Stimulated activated CD4-positive, alpha-beta T cell treated with anti-CD3 and anti-CD28 coated beads, Interleukin-1b, Interleukin-23, amount 100 ng/mL, for 4 hours (primary cell): ENCODE measurements around the gene PDGFRA.

Experiments used
- DNase-seq, 2 donors: peaks; one replicate each; pipeline ENCODE4 v3.0.0-alpha.2; 2020; ENCODE audit warnings: low read depth in 2 of 2

The PDGFRA gene

DNA sequence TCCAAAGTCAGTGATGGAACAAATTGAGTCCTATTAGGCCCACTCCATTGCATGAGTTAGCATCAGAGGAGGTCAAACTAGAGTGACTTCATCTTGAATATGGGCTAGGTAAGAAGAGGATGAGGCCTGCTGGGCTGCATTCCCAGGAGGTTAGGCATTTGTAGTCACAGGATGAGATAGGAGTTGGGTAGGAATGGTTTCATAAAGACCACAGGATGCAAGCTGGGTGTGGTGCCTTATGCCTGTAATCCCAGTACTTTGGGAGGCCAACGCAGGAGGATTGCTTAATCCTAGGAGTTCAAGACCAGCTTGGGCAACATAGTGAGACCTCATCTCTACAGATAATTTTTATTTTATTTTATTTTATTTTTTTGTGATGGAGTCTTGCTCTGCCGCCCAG is 26.8 kb downstream of the PDGFRA start:
- DNase-seq, result no peak

DNA sequence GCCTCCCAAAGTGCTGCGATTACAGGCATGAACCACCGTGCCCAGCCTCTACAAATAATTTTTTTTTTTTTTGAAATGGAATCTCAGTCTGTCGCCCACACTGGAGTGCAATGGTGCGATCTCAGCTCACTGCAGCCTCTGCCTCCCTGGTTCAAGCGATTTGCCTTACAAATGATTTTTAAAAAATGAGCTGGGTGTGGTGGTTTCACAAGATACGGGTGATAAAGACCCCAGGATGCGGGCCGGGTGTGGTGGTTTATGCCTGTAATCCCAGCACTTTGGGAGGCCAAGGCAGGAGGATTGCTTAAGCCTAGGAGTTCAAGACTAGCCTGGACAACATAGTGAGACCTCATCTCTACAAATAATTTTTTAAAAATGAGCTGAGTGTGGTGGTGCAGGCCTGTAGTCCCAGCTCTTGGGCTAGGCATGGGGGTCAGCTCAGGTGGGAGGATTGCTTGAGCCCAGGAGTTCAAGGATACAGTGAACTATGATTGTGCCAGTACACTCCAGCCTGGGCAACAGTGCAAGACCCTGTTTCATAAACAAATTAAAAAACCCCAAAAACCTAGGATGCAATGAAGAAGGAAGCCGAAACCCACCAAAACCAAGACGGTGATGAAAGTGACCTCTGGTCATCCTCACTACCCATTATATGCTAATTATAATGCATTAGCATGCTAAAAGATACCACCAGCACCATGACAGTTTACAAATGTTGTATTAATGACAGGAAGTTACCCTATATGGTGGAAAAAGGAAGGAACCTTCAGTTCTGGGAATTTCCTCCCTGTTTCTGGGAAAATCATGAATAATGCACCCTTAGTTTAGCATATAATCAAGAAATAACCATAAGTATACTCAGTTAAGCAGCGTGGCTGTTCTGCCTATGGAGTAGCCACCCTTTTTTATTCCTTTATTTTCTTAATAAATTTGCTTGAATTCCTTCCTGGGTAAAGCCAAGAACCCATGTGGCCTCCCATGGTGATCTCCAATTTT is 27.7 kb downstream of the PDGFRA start:
- no peak for DNase-seq

DNA sequence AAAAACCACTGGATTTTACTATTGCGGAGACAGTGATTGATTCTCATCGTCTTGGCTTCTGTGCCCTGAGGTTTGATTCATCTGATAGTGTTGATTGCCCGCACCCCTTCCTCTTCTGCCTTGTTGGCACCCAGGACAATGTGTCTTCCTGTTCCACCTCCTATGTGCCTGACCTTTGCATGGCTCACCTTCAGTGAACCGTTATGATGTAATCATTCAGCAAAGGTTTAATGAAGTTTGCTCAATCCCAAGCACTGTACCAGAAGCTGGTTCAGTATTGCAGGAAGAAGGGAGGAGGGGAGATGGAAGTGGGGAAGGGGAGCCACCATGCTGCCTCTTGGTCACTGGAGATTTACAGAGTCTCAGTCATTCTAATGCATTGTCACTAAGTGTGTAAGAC is 36.3 kb downstream of the PDGFRA start:
- no peak for DNase-seq

DNA sequence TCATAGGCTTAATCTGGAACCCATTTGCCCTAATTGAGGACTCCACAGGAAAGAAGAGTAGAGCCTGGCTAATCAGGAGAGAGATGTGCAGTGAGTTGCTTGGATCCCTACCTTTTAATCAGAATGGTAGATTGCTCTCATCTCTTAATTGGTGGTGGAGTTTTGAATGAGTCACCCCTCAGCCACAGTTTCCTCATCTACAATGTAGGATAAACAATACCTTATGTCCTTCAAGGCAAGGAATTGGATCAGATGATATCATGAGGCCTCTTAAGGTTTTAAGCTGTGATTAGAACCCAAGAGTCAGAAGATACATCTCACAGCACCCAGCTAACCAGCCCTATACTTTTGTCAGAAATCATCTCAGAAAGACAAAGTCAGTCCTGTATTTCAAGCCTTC is 39.1 kb downstream of the PDGFRA start:
- no peak for DNase-seq

DNA sequence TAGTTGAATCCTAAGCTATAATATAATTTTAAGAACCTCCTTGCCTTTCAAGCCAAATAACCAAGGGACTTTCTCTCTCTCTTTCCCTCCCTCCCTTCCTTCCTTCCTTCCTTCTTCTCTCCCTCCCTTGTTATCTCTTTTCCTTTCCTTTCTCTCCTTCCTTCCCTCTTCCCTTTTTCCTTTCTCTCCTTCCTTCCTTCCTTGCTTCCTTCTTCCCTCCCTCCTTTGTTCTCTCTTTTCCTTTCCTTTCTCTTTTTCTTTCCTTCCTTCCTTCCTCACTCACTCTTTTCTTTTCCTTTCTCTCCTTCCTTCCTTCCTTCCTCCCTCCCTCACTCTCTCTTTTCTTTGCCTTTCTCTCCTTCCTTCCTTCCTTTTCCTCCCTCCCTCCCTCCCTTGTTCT is 42.4 kb downstream of the PDGFRA start:
- DNase-seq, result no peak

DNA sequence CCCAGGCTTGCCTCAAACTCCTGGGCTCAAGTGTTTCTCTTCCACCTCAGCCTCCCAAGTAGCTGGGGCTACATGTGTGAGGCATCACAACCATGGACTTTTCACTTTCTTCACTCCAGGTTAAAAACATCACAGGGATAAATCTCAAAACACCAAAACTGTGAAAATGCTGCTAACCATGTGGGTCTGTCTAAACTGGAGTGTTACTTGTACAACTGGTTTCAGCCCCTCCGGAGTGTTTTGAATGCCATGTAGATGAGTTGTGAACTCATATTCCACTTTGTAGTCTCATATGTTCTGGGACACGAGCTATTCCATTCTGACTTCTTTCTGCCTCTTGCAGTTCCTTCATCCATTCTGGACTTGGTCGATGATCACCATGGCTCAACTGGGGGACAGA is 43.0 kb downstream of the PDGFRA start:
- no peak for DNase-seq

DNA sequence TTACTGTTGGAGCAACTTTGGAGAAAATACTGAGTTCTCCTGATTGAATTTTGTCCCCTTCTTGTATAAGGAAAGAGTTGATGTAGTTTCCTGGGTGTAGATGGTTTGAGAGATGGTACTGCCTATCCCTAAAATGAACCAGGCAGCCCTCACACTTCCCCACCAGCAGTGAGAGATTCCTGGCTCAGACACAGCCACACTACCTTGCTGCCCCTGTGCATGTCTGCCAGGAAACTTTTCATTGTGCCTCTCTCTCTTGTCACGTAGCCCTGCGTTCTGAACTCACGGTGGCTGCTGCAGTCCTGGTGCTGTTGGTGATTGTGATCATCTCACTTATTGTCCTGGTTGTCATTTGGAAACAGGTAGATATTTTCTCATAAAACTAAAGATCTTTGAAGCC is 45.2 kb downstream of the PDGFRA start:
- DNase-seq, result no peak

DNA sequence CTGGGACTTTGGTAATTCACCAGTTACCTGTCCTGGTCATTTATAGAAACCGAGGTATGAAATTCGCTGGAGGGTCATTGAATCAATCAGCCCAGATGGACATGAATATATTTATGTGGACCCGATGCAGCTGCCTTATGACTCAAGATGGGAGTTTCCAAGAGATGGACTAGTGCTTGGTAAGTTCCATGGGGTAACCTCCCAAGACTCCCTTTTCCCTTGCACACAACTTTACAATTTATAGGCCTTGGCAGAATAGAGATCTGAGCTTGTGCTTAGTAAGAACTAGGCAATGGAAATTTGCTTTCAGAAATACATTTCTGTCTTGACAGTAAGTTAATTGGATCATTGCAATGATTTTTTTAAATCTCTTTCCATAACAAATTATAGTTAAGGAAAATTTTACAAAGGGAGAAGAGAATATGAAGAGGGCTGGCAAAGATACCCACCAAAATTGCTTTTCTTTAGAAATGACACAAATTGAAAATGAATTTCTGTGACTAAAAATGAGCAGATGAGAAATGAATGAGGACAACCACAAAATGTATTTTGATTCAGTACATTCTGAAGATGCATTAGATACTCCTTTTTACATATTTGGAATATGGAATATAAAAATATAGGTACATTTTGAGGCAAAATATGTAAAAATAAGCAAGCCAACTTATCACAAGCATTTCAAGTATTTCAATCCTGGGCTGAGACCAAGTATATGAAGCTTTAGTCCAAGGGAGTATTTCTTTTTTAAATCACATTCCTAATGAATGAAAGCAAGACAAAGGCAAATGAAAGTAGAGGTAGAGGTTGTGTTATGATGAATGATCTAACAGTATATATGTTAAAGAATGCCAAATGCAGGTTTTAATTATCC is 45.9 kb downstream of the PDGFRA start:
- DNase-seq, result no peak

DNA sequence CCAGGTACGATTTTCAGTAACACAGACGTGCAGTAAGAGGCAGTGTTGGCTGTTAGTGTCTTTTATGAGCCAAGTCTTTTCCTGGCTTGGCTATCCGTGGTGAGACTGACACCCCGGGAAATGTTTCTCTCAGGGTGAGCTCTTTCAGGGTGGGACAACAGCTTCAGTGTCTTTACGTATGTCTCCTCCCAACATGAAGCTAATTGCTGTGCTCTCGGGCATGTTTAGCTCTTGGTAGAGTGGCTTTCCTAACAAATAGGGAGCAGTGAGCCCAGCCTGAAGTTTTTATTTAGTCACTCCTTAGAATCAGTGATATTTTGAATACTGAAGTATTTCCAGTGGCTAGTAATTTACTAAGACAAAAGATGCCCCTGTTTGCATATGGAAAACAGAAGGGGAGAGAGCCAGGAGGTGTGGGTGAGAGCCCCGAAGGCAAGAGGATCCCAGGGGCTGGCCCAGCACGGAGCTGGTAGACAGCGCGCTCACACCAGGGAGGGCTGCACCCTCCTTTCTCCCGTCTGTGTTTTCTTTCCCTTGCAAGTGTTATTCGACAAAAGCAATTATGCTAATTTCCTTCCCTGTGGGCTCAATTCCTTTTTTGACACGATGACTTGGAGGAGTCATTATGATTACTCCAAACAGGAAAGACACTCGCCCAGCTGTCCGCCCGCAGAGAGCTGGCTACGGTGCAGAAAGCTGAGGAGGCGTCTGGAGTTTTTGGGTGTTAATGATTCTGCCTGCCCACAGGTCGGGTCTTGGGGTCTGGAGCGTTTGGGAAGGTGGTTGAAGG is 47.7 kb downstream of the PDGFRA start:
- no peak for DNase-seq

DNA sequence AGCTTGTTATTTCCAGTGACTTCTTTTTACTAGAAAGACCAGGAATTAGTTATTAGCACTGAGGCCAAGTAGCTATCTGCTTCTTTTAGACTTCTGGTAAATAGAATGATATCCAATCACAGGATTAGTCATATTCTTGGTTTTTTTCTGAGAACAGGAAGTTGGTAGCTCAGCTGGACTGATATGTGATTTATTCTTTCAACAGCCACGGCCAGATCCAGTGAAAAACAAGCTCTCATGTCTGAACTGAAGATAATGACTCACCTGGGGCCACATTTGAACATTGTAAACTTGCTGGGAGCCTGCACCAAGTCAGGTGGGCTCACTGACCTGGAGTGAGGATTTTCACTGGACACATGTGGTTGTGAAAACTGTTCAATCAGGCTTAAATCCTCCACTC is 48.6 kb downstream of the PDGFRA start:
- no peak for DNase-seq

DNA sequence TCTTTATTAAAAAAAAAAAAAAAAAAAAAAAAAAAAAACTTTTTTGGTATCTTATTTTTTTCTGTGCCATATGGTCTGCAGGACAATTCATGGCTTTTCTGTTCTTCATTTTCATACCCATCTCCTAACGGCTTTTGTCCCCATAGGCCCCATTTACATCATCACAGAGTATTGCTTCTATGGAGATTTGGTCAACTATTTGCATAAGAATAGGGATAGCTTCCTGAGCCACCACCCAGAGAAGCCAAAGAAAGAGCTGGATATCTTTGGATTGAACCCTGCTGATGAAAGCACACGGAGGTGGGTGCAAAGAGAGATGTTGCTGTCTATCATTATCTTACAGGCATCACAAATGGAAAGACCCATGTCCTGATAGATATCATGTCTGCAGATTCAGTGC is 49.1 kb downstream of the PDGFRA start:
- no peak for DNase-seq

DNA sequence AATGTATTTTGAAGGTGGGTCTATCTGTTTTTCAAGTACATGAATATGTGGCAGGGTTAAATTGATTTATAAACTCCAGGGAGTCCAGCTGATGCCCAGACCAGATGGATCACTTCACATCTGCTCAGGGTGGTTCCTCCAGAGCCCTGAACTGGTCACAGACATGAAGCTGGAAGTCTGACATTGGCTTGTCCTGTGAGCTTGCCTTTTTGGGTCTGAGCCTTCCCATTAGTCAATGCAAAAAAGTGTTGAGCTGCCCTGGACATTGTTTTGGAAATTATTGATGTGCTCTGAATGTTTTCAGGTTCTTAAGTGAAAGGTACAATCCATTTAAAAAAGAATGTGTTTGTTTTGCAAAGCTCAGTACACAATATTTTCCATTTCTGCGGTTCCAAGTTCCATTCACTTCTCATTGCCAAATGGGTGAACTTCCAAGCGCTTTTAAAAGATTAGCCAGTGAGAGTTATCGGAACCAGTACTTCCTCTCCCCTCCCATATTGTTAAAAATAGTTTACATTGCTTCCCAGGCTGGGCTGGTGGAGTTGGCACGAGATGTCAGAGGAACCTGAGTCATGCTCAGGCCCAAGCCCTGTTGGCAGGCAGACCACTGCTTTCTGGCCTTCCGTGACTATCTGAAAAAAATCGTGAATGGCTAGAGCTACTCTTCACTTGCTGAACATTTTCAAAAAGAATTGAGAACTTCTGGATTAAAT is 52.1 kb downstream of the PDGFRA start:
- DNase-seq, result no peak

DNA sequence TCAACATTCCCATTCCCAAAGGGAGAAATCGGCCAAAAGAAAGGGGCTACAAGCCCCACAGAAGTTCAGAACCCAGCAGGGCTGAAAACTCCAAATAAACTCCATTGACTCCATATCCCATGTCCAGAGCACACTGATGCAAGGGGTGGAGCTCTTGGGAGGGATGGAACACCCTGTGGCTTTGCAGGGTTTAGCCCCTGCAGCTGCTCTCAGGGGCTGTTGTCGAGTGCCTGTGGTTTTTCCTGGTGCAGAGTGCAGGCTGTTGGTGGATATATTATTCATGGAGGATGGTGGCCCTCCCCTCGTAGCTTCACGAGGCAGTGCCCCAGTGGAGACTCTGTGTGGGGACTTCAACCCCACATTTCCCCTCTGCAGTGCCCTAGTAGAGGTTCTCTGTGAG is 53.7 kb downstream of the PDGFRA start:
- no peak for DNase-seq

DNA sequence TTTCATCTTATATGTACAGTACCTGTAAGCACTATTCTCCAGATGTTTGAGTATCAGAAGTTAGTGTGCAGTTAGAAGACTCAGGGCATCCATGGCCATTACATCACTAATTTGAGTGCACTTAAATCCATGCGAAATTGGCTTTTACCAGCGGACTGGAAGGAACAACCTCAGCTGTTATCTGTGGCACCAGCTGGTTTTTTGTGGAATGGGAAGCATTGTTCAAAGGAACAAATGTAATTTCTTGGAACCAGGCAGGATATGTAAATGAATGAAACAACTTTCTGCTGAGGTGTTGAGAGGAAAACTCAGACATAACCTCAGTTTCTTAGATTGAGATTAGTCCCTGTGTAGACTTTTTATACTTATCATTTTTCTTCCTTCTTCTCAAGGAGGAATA is 60.2 kb downstream of the PDGFRA start:
- no peak for DNase-seq

DNA sequence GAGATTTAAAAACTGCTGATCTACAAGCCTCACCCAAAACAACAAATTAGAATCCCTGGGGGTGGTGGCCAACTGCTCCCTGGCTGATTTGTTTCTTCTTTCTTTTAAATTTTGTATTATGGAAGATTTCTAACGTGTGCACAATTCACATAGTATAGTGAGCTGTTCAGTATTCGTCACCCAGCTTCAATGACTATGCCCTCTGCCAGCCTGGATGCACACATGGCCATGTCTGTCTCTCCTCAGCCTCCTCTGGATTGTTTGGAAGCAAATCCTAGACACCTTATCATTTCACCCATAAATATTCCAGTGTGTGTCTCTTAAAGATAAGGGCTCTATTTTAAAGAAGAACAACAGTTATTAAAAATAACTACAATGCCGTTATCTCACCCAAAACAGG is 61.9 kb downstream of the PDGFRA start:
- DNase-seq, result no peak

DNA sequence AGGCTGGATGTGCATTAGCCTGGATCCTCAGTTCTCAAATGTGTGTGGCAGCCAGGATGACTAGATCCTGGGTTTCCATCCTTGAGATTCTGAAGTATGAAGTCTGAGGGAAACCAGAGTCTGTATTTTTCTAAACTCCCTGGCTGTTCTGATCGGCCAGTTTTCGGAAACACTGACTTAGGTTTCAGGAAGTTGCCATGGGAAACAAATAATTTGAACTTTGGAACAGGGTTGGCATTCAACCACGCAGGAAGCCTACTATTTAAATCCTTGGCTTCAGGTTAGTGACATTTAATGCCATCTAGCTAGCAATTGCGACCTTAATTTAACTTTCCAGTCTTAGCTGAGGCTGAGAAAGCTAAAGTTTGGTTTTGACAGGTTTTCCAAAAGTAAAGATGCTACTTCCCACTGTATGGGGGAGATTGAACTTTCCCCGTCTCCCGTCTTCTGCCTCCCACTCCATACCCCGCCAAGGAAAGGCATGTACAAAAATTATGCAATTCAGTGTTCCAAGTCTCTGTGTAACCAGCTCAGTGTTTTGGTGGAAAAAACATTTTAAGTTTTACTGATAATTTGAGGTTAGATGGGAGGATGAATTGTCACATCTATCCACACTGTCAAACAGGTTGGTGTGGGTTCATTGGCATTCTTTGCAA is 67.6 kb downstream of the PDGFRA start:
- DNase-seq, result no peak

DNA sequence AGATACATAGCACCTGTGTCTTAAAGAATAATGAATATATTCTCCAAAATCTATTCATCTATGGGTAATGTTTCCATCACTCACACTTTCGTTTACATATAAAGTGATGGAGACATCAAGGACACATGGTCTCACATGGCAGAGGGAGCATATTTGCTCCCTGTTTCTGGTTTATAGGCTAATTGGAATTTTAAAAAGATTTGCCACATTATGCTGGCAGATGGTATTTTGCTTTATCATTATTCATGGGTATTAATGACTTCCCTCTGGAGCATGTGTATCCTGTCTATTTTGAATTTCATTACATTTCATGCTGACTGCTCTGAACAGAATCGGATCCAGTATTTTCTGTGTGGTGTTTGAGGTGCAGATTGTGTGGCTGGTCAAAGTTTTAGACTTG is 79.0 kb downstream of the PDGFRA start:
- DNase-seq, result no peak

DNA sequence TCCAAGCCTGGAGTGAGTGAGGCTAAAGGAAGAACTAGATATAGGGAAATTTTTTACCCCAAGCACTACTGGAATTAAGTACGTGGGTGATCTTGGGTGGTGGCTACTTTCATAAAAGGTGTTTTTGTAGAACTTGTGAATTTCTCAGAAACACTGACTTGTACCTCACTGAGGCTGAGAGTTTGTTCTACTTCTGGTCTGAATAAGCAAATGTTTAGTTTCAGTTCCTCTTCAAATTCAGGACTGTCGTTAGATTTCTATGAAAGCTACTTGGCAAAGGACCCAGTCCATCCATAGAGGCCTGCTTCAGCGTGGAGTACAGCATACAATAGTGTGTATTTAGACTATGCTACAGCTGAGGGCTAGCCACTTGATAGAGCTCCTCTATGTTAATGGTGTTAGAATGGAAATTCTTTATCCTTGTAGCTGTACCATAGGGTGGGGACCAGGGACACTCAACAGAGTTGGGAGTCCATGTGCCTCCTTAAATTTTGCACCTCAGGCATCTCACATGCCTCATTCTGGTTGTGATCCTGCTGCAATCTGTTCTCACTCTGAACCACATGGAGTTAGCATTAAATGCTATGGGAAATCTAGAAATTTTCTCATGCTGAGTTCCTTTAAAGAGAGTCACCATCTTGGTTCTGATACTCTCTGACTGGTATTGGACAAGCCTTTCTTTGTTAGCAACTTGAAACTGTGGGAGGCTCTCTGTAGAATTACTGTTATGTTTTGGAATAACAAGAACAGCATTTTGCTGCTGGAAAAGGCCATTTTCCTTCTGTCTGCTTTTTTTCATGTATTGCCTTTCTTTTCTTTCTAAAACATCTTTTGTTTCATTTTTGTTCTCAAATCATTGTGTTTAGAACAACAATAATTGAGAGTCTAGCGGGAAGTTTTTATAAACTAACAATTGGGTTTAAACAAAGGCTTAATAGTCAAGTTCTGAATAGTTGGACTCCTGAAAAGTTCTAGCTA is 86.8 kb downstream of the PDGFRA start:
- DNase-seq, result no peak

DNA sequence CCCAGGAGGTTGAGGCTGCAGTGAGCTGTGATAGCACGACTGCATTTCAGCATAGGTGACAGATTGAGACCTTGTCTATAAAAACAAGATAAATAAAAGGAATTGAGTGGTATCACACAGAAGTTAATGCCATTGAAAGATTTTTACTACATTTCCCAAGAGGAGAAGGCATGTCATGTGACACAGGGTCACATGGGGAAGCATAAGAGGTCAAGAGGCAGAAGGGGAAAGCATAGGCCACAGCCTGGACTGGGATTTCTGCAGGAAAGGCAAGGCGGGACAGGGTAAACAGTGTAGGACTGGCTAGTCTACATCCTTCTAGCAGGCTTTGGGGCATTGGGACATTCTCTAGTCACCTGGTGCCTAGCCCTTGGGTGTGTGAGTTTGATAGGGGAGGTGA is 88.6 kb downstream of the PDGFRA start:
- no peak for DNase-seq

DNA sequence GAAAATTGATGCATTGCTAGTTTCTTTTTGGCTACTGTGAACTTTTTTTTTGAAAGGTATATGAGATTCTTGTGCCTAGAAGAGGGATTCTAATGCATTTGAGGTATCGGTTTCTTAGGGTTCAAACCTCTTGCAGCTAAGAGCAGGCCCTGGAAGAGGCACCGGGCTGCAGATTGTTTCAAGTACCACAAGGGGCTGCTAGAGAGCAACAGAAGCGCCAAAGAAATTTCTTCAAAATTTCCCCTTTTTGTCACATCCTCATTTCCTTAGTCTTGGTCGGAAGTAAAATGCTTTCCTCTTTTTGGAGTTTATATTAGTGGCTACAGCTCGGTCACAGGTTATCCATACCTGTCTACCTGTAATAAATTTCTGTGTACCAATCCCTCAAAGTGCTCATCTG is 89.8 kb downstream of the PDGFRA start:
- DNase-seq, result no peak
